LNCaP clone FGC (cell line): ENCODE measurements around the gene GPER1.

Experiments used
- DNase-seq: peaks from one replicate; pipeline ENCODE4 v3.0.0-alpha.2; 2011; ENCODE audit warnings: low read depth
- H3K4me3 ChIP-seq: 2 replicates; pipeline ENCODE4 v1.5.1; 2011; ENCODE audit warnings: mild to moderate bottlenecking, low read depth, low read length, control low read depth
- CTCF ChIP-seq: IDR thresholded peaks from 2 replicates; pipeline ENCODE4 v1.5.1; 2012; ENCODE audit warnings: mild to moderate bottlenecking; ENCODE audit not compliant: control insufficient read depth, insufficient read depth; ENCODE audit errors: extremely low read depth

GPER1 gene

DNA sequence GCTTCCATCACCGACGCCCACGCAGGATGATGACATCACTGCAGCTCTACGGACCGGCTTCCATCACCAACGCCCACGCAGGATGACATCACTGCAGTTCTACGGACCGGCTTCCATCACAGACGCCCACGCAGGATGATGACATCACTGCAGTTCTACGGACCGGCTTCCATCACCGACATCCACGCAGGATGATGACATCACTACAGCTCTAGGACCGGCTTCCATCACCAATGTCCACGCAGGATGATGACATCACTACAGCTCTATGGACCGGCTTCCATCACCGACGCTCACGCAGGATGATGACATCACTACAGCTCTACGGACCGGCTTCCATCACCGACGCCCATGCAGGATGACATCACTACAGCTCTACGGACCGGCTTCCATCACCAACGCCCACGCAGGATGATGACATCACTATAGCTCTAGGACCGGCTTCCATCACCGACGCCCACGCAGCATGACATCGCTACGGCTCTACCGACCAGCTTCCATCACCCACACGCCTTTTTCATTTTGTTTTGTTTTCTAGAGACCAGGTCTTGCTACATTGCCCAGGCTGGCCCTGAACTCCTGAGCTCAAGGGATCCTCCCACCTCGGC lies 29.5 kb downstream of the GPER1 start:
- DNase-seq, result no peak
- TF ChIP-seq CTCF, result no peak

DNA sequence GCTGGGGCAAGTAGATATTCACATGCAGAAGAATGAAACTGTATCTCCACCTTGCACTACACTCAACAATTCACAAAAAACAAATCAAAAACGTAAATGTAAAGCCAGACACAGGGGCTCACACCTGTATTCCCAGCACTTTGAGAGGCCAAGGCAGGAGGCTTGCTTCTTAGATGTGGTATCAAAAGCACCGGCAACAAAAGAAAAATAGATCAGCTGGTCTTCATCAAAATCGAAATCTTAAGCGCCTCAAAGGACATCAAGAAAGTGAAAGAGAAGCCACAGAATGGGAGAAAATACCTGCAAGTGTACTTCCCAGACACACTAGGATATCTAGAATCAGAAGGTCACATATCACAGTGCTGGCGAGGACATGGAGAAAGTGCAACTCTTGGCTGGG lies 31.3 kb downstream of the GPER1 start:
- H3K4me3 ChIP-seq, result no peak overlapping the region
- no peak for DNase-seq
- TF ChIP-seq CTCF, result no peak

More for the DNA sequence above, 29.5 kb downstream of the GPER1 start:
- no peak overlapping the region for H3K4me3 ChIP-seq

DNA sequence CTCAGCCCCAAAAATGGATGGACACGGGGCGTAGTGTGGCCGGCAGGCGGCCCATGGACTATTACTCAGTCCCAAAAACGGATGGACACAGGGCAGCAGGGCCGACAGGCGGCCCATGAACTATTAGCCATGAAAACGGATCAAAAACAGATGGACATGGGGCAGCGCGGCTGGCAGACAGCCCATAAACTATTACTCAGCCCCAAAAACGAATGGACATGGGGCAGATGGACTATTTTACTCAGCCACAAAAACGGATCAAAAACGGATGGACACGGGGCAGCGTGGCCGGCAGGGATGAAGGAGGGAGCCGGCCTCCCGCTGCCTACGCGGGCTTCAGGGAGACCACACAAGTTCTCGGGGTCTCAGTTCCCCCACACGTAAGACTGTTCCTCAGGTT lies 32.9 kb downstream of the GPER1 start:
- TF ChIP-seq CTCF, result no peak
- no peak overlapping the region for H3K4me3 ChIP-seq
- no peak for DNase-seq

- TF ChIP-seq CTCF, result no peak
- DNase-seq, result no peak
- H3K4me3 ChIP-seq, result no peak overlapping the region
Measured at GRCh38 chr7:1121476-1121875, 33.6 kb downstream of the GPER1 start.

DNA sequence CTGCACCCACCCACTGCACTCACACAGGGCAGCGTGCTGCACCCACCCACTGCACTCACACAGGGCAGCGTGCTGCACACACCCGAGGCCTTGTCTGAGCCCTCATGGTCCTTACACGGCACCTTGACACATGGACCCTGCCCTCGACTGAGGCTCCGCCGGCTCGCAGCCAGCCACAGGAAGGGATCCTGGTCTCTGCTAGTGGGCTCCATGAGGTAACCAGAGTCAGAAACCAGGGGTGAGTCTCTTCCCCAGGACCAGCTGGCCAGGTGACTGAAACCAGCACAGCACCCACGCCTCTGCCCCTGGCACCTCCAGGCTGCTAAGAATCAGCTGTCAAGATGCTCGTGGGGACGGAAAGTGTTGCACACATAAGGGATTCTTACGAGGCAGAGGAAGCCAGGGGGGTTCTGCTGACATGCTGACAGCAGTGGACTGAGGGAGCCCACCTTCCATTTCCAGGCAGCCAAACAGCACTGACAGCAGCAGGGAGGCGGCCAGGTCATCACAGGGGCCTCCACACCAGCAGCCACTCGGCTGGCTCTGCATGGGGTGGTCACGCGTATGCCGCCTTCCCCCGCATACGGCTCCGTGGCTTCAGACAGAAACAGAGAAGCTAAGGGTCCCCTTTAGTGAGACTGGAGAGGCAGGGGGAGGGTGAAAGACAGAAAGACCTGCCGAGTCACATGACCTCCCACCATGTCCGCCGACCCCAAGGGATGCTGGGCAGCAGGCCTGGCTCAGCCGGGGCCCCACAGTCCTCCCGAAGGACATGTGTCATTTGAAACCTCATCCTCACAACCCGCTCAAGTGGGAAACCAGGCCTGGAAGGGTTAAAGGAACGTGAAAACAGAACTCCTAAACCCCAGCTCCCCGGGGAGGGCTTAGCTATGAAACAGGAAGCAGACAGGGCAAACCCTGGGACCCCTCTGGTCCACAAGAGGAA lies 34.2 kb downstream of the GPER1 start:
- no peak for DNase-seq
- no peak overlapping the region for H3K4me3 ChIP-seq

DNA sequence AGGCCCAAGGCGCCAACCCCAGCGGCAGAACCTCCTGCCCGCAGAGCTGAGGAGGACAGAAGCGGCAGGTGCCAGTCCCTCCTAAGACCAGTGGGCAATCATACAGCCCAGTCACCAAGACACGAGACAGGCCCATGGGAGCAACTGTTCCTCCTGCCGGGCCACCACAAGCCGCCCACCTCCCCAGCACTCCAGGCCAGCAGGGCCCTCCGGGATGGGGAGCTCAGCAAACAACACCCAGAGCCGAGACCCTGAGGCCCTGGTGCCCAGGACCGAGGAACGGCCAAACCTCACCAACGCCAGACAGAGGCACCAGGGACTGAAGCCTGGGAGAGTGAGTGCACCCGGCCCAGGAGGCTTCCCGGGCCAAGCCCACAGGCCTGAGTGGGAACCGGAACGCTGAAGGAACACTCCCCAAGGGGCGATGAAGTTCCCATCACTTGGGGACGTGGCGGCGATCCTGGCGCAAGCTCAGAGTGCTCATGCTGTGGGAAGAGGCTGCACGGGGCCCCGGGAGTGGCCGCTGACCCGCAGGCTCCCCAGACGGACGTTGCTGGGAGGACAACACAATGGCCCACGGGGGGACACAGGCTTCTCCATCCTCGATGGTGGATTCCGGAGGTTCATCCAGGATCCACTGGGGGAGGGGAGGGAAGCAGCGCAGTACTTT lies 35.1 kb downstream of the GPER1 start:
- DNase-seq, result no peak
- TF ChIP-seq CTCF, result no peak
- H3K4me3 ChIP-seq, result no peak overlapping the region

More for the DNA sequence above, 34.2 kb downstream of the GPER1 start:
- no peak for TF ChIP-seq CTCF
